ENCODE results near the gene IL25. TPM values are rescaled to one million over a fixed set of nuclear protein-coding genes. Genes with fewer than 3 reads are reported as not detected.

IL25 gene
- total RNA-seq, 4 donors from 2014 or later, result 0.68 to 1.2 TPM; not detected in 2

DNA sequence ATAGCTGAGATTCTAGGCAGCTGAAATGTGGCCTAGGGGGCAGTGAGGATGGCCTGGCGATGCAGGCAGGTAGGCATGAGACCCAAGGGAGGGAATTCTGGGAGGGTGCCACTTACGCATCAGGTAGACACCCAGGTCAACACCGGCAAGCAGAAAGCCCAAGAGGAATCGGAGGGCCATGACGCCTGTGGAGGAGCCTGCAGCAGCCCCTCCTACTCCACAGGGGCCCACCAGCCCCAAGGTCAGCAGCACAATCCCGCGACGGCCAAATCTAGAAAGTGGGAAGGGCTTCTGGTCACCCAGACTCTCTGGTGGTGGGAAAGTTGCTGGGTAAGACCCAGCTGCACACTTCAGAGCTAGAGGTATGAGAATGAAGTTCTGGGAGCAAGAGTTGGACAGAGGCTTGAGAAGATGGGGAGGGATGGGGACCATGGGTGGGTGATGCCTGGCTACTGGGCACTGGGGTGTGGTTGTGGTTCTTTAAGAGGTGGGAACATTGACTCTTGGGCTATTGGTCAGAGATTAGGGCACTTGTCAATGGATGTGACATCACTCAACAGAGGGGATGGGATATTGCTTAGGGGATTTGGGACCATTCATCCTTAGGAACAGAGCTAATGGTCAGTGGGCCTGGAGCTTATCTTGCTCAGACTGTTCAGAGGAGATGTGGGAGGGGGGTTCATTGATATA is 23.3 kb upstream of the IL25 start:
- H3K27ac ChIP-seq, result no peak overlapping the region
- no peak overlapping the region for H3K4me3 ChIP-seq
- 88% methylated on average over 8 of the region's 8 CpGs for WGBS
- peaks cover 17% of the 10 kb centered on the region for H3K4me1 ChIP-seq
- no peaks in the 10 kb centered on the region for H3K36me3 ChIP-seq
- H3K9me3 ChIP-seq, result no peaks in the 10 kb centered on the region
- H3K27me3 ChIP-seq, result peaks cover 7% of the 10 kb centered on the region
- DNase-seq (ENCODE audit: low spot score in 2 of 2), result no peak
- TF ChIP-seq EP300 (IDR thresholded peaks at IDR 0.05) (no peak), POLR2AphosphoS5 (IDR thresholded peaks at IDR 0.05) (no peak), POLR2A (IDR thresholded peaks at IDR 0.05) (no peak)
- TF ChIP-seq, protein P1, sequence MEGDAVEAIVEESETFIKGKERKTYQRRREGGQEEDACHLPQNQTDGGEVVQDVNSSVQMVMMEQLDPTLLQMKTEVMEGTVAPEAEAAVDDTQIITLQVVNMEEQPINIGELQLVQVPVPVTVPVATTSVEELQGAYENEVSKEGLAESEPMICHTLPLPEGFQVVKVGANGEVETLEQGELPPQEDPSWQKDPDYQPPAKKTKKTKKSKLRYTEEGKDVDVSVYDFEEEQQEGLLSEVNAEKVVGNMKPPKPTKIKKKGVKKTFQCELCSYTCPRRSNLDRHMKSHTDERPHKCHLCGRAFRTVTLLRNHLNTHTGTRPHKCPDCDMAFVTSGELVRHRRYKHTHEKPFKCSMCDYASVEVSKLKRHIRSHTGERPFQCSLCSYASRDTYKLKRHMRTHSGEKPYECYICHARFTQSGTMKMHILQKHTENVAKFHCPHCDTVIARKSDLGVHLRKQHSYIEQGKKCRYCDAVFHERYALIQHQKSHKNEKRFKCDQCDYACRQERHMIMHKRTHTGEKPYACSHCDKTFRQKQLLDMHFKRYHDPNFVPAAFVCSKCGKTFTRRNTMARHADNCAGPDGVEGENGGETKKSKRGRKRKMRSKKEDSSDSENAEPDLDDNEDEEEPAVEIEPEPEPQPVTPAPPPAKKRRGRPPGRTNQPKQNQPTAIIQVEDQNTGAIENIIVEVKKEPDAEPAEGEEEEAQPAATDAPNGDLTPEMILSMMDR (IDR thresholded peaks at IDR 0.05), result no peak

DNA sequence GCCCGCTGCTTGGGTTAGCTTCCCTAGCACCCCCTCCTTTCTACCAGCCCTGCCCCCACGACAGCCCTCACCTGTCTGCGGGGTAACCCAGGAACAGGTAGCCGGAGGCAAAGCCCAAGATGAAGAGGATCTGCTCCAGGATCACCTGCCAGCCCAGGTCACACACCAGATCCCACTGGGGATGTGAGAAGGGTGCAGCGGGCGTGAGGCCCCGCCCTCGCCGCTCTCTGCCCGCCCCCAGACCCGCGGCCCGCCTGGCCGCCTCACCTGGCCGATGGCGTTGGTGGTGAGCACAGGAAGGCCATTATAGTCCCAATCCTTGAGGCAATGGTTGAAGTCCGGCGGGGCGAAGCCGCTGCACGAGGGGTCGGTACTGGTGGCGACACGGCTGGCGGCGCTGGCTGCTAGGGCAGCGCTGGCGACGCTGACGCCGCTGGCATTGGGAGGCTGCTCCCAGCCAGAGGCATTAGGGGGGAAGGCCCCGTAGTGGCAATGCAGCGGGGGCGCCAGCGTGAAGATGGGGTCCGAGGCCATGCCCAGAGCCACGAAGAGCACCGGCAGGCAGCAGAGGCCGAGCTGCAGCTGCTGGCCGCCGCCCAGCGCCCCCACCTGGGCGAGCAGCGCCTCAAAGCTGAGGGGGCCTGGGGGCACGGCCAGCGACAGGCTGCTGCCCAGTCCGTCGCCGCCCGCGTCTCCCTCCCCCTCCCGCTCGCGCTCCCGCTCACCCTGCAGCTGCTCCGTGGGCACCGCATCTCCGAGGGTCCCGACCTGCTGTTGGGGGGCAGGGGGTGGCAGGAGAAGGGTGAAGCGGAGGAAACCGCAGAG is 20.7 kb upstream of the IL25 start:
- Histone ChIP-seq H3K4me1 (peaks cover 17% of the 10 kb centered on the region), H3K27ac (no peak overlapping the region), H3K9me3 (no peaks in the 10 kb centered on the region), H3K27me3 (peaks cover 7% of the 10 kb centered on the region), H3K36me3 (peaks cover under 1% of the 10 kb centered on the region), H3K4me3 (peak overlapping the region; percentile 64)
- 10% methylated on average over 30 of the region's 61 CpGs for WGBS
- DNase-seq (ENCODE audit: low spot score in 2 of 2), result no peak
- TF ChIP-seq POLR2A (IDR thresholded peaks at IDR 0.05), result no peak
- no peak for TF ChIP-seq EP300 (IDR thresholded peaks at IDR 0.05)
- TF ChIP-seq, protein P1 (IDR thresholded peaks at IDR 0.05), result no peak
- TF ChIP-seq POLR2AphosphoS5 (IDR thresholded peaks at IDR 0.05), result no peak

DNA sequence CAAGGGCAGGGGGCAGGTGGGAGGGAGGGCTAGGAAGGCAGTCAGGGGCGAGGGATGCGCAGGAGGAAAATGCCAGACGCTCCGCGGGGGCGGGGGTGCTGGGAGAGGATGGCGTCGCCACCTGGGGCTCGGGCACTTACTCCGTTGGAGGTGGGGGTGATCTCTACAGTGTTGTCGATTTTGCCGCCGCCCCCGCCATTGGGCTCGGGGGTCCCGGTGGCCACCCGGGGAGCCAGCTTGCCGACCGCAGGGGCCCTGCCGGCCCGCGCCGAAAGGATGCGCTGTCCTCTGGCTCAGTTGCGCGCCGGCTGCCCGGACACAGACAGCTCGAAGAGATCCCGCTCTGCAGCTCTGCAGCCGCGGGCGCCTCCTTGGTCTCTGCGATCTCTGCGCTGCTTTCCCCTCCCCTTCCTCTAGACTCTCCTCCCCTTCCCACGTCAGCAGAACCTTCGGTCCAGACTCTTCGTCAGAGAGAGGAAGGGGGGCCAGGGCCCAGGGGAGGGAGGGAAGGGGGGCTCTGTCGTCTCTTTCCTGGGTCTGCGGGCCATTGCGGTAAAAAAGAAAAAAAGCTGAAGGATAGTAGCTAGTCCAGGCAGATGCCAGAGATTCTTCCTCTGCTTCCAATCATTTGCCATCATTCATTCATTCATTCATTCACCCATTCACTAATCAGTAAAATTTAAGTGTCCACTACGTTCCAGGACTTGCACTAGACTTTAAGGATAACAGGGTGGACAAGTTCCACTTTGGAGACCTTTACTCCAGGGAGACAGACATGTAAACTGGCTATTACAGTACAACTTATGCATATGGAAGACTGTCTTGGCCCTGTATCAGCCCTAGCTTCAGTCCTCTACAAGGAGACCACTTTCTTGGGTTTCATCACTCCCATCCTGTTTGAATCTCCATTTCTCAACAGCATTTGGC is 19.8 kb upstream of the IL25 start, which contains the start of gene SLC22A17:
Gene SLC22A17 (minus strand): TSS at position 382 of the 927 bp plus-strand sequence.
- Histone ChIP-seq H3K27me3 (peaks cover 7% of the 10 kb centered on the region), H3K36me3 (peaks cover 6% of the 10 kb centered on the region), H3K9me3 (no peaks in the 10 kb centered on the region), H3K4me3 (peak within 1 kb of the TSS; percentile 64), H3K27ac (no peak within 1 kb of the TSS), H3K4me1 (peaks cover 17% of the 10 kb centered on the region)
- DNase-seq (ENCODE audit: low spot score in 2 of 2), result peak in 1 of 2 donors; percentile 82
- TF ChIP-seq EP300 (IDR thresholded peaks at IDR 0.05) (no peak), POLR2A (IDR thresholded peaks at IDR 0.05) (peak in 1 of 2 donors; percentile 35)
- 1% methylated on average over 32 of the region's 42 CpGs for WGBS

DNA sequence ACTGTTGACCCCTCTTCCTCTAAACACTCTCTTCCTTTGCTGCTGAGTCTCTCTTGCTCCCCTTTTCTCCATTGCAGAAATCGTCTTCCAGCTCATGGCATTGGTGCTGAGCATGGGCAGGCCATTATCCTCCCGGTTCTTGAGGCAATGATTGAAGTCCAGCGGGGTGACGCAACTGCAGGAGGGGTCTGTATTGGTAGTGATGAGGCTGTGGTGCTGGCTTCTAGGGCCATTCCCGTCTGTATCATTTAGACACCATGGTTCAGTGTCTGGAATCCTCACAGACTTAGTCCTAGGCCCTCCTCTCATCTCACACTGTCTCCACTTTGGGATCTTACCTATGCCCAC is 19.2 kb upstream of the IL25 start:
- 64% methylated on average over 5 of the region's 5 CpGs for WGBS

DNA sequence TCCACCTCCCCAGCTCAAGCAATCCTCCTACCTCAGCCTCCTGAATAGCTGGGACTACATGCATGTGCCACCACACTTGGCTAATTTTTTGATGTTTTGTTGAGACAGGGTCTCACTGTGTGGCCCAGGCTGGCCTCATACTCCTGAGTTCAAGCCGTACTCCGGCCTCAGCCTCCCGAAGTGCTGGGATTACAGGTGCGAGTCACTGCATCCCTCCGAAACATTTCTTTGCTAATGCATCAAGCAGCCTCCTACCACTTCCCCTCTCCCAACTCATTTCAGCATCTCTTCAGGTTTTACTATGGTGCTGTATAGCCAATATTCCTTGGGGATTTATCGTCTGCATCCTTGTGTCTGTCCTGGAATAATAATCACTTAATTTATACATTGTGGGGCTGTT is 17.6 kb upstream of the IL25 start:
- Histone ChIP-seq H3K4me1 (peaks cover 17% of the 10 kb centered on the region), H3K36me3 (peaks cover 25% of the 10 kb centered on the region), H3K4me3 (no peak overlapping the region), H3K27me3 (peaks cover 7% of the 10 kb centered on the region), H3K27ac (no peak overlapping the region), H3K9me3 (no peaks in the 10 kb centered on the region)
- no peak for DNase-seq (ENCODE audit: low spot score in 2 of 2)
- WGBS, result 71% methylated on average over 6 of the region's 6 CpGs
- TF ChIP-seq POLR2AphosphoS5 (IDR thresholded peaks at IDR 0.05), result no peak
- TF ChIP-seq EP300 (IDR thresholded peaks at IDR 0.05), result no peak
- TF ChIP-seq, protein P1 (IDR thresholded peaks at IDR 0.05), result no peak
- TF ChIP-seq POLR2A (IDR thresholded peaks at IDR 0.05), result no peak

More for the DNA sequence above, 19.2 kb upstream of the IL25 start:
- H3K9me3 ChIP-seq, result no peaks in the 10 kb centered on the region
- no peak for DNase-seq (ENCODE audit: low spot score in 2 of 2)
- TF ChIP-seq POLR2AphosphoS5 (IDR thresholded peaks at IDR 0.05), result no peak
- TF ChIP-seq, protein P1 (IDR thresholded peaks at IDR 0.05), result no peak
- TF ChIP-seq POLR2A (IDR thresholded peaks at IDR 0.05), result no peak
- TF ChIP-seq EP300 (IDR thresholded peaks at IDR 0.05), result no peak
- H3K4me3 ChIP-seq, result no peak overlapping the region
- H3K27me3 ChIP-seq, result peaks cover 7% of the 10 kb centered on the region
- no peak overlapping the region for H3K27ac ChIP-seq
- peaks cover 17% of the 10 kb centered on the region for H3K4me1 ChIP-seq
- H3K36me3 ChIP-seq, result peaks cover 11% of the 10 kb centered on the region

All from suprapubic skin (tissue), 4 donors.